NCI-H69 (cell line): ENCODE results near the gene GBP4.
"Not testable (repeated sequence)": the region's sequence is repeated elsewhere in the genome, so short reads cannot be mapped to it uniquely, and the experiment has no call there.

Source experiments
- DNase-seq: peaks from one replicate; lab custom pipeline; 2025; lab: John Stamatoyannopoulos, UW

GBP4 gene

GRCh38 chr1:89198491-89199072 lies at the start of gene GBP4:
Gene GBP4 (minus strand): TSS chr1:89198942. CDS start chr1:89198834, 108 bp downstream.
- DNase-seq: peak; percentile 59

DNA sequence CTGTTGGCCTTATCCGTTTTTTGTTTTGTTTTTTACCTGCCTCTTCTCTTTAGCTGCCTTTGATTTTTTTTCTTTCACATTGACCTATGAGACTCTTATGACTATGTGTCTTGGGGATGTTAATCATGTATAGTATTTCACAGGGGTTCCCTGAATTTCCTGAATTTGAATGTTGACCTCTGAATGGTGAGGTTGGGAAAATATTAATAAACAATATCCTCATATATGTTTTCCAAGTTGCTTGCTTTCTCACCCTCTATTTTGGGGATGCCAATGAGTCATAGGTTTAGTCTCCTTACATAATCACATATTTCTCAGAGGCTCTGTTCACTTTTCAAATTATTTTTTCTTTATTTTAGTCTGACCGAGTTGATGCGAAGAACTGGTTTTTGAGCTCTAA lies 44.3 kb upstream of the GBP4 start:
- no peak for DNase-seq

- no peak for DNase-seq
Measured at GRCh38 chr1:89221341-89221740, 22.6 kb upstream of the GBP4 start.

DNA sequence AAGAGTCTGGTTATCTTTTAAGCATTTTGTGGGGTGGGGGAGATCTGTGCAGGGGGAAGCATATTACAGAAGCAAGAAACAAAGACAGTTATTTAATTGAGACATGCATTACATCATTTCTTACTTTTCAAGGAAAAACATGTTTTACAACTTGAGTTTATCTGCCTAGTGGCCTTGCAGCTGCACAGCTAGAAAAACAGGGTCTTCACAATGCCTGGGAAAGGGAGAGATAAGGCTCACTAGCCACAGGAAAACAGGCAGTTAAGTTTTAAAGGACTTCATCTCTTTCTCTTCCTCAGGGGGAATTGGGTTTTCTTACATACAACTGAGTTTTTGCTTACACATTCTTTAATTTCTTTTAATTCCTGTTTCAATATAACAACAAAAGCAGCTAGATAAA lies 21.1 kb upstream of the GBP4 start:
- DNase-seq: not testable (repeated sequence)

GRCh38 chr1:89218941-89219340 lies 20.2 kb upstream of the GBP4 start:
- DNase-seq: not testable (repeated sequence)

DNA sequence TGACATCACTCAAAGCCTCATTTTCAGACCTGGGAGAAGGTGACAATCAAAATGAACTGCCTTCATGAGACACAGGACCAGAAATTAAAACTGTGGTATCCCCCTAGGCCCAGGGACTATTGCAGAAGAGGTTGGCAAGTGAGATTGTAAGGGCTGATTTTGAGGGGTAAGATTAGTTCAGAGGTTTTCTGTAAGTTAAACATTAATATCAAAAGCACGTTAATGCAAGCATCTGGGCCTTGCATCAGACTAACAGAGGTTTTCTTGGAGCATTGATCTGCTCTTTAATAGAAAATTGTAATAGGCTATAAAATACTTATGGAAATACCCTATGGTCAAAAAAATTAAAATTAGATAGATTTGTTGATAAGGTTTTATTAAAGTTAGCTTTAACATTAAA lies 14.6 kb upstream of the GBP4 start:
- no peak for DNase-seq

DNA sequence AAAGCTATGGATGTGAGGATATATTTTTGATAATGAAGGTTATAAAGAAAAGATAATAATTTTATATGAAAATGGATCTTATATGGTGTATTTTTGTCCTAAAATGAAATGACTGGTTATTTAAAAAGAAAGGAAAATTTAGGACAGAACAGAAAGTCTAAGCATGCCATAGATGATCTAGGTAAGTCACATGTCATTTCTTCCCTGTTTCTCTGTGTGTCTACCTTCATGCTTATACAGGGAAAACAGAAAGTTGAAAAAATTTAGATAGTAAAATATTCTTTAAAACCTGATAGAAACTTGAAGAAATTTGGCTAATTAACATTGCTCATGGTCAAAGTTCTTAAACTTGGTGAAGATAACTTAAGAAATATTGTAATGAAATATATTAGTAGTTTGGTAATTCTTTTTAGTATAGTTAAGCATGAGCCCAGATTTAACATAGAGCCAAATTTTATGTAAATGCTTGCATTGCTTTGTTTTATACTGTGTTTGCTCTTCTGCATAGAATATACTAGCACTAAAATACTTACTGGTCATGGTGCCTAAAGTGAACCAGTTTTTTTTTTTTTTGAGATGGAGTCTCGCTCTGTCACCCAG lies 12.4 kb upstream of the GBP4 start:
- DNase-seq: no peak

DNA sequence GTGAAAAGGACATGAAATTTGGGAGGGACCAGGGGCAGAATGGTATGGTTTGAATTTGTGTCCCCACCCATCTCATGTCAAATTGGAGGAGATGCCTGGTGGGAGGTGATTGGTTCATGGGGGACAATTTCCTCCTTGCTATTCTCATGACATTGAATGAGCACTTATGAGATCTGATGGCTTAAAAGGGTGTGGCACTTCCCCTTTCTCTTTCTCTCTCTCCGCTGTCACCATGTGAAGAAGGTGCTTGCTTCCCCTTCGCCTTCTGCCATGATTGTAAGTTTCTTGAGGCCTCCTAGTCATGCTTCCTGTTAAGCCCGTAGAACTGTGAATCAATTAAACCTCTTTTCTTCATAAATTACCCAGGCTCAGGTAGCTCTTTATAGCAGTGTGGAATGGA lies 7.6 kb upstream of the GBP4 start:
- no peak for DNase-seq

- DNase-seq: no peak
Measured at GRCh38 chr1:89203166-89203565, 4.4 kb upstream of the GBP4 start.

- DNase-seq: peak; percentile 0
Measured at GRCh38 chr1:89201106-89201794, 2.5 kb upstream of the GBP4 start.

GRCh38 chr1:89200663-89201062 lies 1.9 kb upstream of the GBP4 start:
- DNase-seq: no peak

- no peak for DNase-seq
Measured at GRCh38 chr1:89199525-89200031, 836 bp upstream of the GBP4 start.

GRCh38 chr1:89198081-89198480 lies 661 bp downstream of the GBP4 start:
- no peak for DNase-seq

DNA sequence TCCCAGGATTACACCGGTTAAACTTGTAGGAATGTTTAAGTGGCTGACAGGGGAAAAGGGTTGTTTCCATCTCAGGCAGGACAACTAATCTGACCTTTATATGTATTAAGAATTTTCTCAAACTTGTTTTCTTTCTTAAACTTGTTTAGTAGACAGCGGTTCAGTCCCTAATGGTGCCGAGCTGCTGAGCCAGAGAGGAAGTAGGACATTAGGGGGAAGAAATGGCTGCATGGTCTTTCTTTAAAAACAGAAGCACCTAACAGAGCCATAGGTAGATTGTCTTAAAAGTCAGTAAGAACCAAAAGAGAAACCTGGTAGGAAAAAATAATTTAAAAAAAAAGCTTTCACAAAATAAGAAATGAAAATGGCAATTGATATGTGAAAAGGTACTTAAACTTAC lies 3.3 kb downstream of the GBP4 start:
- no peak for DNase-seq

- no peak for DNase-seq
Measured at GRCh38 chr1:89191314-89191713, 7.4 kb downstream of the GBP4 start.

DNA sequence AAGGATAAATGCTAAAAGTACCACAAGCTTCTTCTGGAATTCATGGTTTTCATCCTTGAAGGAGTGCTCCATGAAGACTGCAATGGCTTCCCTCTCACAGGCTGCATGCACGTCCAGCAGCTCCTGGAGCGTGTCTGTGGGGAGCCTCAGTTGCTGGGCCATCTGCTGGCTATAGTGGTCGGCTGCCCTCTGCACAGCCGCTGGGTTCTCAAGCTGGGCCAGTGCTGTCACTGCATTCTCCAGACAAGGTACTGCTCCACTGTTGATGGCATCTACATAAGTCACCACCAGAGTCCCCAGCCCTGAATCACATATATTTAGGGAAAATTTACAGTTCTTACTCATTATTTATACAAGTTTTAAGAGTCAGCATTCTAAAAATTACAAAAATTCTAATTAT lies 8.7 kb downstream of the GBP4 start:
- no peak for DNase-seq

- DNase-seq: no peak
Measured at GRCh38 chr1:89179343-89179742, 19.4 kb downstream of the GBP4 start.

DNA sequence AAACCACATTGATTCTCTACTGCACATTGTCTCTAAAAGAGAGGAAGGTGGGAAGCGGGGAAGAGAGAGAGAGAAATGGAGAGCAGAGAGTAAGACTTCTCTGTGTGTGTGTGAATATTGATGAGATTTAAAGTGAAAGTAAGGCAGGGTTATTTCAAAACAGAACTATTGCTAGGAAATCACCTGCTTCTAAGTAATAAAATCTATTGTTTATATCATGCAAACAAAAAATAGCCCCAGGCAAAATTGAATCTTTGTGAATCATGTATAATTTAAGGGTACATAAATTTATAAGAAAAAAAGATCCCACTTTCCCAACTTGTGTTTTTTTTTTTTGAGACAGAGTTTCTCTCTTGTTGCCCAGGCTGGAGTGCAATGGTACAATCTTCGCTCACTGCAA lies 21.8 kb downstream of the GBP4 start:
- DNase-seq: peak; percentile 3

DNA sequence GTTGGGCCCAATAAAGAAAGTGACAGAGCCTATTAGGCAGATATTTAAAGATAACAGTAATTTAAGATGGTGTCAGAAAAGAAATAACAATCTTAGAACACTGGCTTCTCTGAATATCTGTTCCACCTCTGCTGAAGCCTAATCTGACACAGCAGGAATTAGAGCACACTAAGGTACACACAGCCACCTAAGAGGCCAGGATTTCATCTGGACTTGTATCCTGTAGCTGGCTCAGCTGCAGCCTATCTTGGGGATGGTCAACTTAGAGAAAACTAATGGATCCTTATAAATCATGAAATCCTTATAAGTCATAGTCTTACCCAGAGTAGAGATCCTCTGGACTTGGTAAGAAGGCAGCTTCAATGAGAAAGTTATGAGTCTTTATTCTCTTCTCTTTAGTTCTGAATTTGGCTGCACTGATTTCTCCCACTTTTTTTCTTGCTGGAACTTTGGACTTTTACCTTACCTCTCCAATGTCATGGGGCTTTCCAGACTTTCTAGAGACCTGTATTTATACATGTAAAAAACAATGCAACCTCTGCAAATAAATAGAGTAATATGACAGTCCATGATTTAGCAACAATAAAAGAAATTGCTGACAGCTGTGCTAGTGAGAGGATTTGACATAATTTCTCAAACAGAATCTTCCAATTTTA lies 23.0 kb downstream of the GBP4 start, which contains the start of gene GBP7:
Gene GBP7 (minus strand): TSS at position 403 of the 656 bp plus-strand sequence. CDS start 4,068 bp downstream, outside the sequence.
- no peak for DNase-seq

GRCh38 chr1:89174491-89174890 lies 24.3 kb downstream of the GBP4 start:
- DNase-seq: no peak

GRCh38 chr1:89172468-89173143 lies 26.1 kb downstream of the GBP4 start:
- DNase-seq: no peak

DNA sequence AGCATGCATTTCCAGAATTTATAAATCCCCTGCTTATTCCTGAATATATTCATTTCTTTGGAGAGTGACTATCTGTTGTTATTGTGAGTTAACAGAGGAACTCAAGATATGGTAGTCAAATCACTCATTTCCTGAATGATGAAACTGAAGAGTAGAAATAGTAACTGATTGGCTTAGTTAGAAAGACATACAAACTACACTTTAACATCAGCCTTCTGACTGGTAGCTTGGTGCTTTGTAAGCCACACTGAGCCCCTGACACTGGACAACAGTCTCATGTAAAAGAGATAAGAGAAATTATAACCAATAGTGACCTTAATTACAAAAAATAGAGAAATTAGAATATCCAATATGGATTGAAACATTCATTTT lies 27.7 kb downstream of the GBP4 start:
- no peak for DNase-seq
